OCI-M2 (cell line): ENCODE data around the gene SLC35C1.
"Not testable (repeated sequence)": the region's sequence is repeated elsewhere in the genome, so short reads cannot be mapped to it uniquely, and the experiment has no call there.

Experiments used
- DNase-seq: peaks from one replicate; lab custom pipeline; 2025; ENCODE audit not compliant: unreplicated experiment; lab: John Stamatoyannopoulos, UW

Gene SLC35C1

DNA sequence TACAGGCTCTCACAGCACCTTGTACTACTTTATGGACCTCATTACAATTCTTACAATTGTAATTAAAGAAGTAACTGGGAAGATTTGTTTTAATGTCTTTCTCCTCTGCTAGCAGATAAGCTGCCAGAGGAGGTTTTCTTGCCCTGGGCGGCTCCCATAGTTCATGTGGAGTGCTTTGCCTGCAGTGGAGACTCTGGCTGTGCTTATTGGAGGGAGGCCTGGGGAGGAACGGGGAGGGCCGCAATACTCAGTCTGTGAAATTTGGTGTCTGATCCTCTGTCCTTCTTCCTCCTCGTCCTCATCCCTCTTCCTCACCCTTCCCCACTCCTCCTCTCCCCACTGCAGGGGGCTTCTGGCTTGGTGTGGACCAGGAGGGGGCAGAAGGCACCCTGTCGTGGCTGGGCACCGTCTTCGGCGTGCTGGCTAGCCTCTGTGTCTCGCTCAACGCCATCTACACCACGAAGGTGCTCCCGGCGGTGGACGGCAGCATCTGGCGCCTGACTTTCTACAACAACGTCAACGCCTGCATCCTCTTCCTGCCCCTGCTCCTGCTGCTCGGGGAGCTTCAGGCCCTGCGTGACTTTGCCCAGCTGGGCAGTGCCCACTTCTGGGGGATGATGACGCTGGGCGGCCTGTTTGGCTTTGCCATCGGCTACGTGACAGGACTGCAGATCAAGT is 5.6 kb downstream of the SLC35C1 start:
- no peak for DNase-seq

DNA sequence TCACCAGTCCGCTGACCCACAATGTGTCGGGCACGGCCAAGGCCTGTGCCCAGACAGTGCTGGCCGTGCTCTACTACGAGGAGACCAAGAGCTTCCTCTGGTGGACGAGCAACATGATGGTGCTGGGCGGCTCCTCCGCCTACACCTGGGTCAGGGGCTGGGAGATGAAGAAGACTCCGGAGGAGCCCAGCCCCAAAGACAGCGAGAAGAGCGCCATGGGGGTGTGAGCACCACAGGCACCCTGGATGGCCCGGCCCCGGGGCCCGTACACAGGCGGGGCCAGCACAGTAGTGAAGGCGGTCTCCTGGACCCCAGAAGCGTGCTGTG is 6.1 kb downstream of the SLC35C1 start:
- DNase-seq = no peak

DNA sequence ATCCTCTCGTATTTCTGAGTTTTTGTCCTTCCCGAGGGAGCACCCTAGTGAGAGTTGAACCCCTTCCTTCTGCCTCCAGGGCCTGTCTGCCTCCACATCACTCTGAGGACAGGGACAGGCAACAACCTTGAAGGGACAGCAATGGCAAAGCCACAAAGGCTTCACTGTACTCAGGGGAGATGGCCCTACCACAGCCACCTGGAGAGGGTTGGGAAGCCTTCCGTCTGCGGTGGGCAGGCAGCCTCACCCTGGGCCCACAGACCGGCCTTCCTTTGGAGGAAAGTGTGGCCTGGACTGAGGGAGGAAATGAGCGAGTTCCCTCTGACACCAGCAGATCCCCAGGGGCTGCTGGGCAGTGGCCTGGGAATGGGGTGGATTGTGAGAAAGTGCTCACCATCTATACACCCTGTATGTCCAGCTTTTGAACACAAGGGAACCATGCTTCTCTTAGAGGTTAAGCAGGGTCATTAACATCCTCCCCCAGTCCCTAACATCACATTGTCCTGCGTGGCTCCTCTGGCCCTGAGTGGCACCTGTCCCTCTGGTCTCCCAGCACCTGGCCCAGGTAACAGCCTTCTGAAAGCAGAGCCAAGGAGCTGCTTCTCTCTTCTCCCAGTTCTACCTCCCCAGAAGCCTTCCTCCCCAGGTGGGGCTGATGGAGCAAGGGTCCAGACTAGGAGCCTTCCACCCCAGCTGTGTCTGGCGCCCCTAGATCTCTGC is 6.8 kb downstream of the SLC35C1 start:
- DNase-seq = no peak

DNA sequence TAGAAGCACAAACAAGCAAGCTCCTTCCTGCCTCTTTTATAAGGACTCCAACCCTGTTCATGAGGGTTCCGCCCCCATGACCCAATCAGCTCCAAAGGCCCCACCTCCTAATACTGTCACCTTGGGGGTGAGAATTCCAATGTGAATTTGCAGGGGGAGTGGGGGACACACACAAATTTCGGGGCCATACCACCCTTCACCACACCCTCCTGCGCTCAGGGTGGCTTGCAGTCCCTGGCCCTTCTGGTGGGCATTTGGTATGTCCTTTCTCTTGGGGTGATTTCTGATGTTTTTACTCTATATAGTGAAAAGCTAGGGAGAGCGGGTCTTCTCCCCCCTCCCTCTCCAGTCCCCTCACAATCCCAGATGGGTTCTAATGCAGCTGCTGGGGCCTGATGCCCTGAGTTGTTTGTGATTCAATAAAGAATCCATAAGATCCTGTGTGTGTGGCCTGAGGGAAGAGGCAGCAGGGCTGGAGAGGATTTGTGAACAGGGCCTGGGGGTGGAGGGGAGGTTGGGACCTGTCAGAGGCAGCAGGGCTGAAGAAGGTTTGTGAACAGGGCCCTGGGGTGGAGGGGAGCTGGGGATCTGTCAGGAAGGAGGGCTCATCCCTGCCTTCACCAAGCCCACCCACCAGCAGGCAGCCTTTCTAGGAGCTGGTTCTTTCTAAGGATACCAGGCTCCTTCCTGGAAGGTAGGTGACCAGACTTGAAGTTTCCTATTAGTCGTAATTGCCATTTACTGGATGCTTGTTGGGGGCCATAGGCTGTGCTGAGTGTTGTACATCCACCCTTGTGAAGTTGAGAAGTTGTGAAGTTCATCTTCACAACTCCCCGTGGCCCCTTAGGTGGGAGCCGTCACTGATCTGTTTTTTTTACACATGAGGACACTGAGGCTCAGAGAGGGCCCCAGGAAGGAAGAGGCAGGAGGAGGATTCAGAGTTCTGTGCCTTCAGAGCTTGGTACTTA is 7.9 kb downstream of the SLC35C1 start:
- DNase-seq = no peak

DNA sequence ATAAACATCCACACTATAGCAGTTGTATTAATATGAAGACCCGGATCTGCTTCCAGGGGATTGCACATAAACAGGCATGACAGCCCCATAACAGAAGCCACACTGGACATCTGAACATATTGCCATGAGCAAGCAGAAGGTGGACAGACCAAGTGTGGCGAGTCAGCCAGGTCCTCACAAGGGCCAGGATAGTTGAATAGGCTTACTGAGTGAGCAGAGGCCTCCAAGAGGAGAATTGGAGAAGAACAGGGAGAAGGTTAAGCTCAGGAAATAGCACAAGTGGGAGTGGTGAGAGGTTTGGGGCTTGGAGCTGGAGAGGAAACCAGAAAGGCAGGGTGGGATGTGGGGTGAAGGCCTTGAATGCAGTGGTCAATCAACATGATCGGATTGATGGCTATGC is 10.8 kb downstream of the SLC35C1 start:
- no peak for DNase-seq

DNA sequence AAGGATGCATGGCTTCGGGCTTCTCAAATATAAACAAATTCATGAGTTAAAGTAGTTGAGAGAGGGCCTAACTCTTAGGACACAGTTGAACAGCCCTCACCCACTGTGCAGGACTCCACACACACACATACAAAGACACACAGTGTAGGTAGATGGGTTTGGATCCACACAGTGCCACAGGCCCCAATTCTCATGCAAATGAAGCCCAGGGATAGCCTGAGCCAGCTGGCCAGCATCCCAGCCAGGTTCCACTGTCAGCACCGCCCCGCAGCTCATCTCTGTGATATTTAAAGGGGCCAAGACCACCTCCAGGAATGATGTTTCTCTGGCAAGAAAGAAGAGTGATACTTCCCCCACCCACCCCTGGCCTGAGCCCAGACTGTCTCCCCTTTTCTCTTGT is 11.7 kb downstream of the SLC35C1 start:
- no peak for DNase-seq

DNA sequence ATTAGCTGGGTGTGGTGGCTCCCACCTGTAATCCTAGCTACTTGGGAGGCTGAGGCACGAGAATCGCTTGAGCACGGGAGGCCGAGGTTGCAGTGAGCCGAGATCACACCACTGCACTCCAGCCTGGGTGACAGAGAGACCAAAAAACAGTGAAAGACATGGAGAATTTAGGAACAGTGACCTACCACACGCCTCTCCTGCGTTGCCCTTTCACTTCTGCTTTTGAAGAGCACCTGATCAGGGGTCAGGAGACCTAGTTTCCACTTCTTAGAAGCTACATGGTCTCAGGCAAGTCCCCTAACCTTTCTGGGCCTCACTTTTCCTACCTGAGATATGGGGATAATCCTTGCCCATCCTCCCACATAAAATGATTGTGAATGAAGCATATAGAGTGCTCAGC is 12.2 kb downstream of the SLC35C1 start:
- DNase-seq = no peak

DNA sequence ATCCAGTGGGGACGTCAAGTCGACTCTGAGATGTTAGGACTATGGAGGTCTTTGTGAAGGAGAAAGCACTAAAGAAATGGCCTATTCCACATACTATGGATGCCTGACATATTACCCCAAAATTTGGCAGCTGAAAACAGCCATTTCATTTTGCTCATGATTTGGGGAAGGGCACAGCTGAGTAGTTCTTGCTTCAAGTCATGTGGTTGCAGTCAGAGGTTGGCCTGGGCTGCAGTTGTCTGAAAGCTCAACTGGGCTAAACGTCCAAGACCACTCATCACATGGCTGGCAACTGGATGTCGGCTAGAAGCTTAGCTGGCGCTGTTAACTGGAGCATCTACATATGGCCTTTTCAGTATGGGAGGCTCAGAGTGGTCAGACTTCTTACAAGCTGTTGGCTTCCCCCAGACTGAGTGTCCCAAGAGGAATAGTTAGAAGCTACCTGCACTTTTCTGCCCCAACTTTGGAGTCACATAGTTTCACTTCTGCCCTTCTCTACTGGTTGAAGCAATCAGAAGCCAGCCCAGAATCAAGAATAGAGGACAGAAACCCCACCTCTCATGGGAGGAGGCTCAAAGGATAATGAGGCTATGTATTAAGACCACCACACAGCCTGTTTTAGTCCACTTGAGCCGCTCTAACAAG is 14.1 kb downstream of the SLC35C1 start:
- no peak for DNase-seq

DNA sequence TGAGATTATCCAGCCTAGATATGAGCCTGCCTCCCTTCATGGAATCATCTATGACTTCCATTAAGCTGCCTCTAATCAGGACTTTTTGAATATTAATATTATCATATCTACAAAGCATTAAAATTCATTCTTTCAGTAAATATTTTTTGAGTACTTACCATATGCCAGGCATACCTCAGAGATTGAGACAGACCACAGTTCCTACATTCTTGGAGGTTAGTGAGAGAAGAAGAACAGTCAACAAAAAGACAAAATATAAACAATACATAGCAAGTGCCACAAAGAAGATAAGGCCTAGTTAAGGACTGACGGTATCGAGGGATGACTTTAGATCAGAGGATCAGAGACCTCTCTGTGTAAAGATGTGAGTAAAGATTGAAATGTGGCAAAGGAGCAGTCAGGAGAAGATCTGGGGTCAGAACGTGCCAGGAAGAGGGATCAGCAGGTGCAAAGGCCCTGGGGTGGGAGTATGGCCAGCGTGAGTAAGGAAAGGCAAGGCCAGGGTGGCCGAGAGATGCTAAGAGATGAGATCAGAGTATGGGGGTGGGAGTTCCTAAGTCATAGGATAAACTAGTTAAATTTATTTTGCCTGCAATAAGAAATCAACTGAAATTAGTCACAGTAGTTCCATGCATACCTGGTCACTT is 15.4 kb downstream of the SLC35C1 start:
- DNase-seq = no peak

DNA sequence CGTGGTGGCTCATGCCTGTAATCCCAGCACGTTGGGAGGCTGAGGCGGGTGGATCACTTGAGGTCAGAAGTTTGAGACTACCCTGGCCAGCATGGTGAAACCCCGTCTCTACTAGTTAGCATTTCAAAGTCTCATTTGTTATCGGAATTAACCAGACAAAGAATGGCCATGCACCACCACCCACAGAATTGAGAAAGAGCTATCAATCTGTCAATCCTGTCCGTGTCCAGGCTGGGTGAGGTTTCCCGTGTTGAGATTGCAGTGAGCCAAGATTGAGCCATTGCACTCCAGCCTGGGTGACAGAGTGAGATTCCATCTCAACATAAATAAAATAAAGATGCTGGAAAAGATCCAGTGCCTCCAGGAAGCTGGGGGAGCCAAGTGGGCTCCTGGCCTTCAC is 21.5 kb downstream of the SLC35C1 start:
- DNase-seq = not testable (repeated sequence)

DNA sequence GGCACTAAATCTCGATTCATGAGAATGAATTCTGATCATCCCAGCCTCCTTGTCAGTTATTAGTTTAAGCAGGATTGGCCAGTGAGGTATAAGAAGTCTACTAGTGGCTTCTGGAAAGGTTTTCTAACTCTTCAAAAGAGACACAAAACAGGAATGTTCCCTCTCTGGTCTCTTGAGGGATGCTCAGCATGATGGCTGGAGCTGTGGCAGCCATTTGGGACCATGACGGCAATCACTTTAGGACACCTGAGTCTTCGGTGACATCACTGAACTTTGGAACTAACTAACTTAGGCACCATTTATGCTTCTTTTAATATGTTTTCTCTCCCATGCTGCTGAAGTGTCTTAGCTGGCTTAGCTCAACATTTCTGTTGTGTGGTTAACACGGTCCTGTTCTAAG is 22.2 kb downstream of the SLC35C1 start:
- no peak for DNase-seq

DNA sequence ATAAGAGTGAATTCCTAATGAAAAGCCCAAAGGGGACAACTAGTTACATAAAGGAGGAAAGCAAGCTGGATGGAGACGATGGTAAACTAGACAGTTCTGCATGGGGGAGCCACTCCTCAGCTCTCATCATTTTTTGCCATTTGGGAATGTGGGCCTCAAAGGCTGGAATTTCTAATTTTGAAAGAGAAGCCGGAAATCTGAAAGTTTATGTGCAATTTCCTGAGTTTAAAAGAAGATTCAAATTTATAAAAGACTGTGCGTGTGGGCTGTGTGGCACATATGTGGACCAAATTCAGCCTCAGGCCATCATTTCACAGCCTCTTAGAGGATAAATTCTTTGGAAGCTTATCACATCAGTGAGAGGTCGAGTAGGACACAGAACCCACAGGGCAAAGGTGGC is 24.0 kb downstream of the SLC35C1 start:
- DNase-seq = no peak

DNA sequence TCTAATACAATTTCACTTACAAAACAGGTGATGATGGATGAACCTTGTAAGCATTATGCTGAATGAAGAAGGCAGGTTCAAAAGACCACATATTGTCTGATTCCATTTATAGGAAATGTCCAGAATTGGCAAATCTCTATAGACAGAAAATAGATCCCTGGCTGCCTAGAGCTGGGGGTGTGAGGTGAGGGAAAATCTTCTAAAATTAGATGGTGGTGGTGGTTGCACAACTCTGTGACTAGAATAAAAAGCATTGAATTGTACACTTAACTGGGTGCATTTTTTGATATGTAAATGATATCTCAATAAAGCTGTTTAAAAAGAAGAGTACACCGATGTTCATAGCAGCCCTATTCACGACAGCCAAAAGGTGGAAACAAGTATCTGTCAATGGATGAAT is 25.6 kb downstream of the SLC35C1 start:
- no peak for DNase-seq

DNA sequence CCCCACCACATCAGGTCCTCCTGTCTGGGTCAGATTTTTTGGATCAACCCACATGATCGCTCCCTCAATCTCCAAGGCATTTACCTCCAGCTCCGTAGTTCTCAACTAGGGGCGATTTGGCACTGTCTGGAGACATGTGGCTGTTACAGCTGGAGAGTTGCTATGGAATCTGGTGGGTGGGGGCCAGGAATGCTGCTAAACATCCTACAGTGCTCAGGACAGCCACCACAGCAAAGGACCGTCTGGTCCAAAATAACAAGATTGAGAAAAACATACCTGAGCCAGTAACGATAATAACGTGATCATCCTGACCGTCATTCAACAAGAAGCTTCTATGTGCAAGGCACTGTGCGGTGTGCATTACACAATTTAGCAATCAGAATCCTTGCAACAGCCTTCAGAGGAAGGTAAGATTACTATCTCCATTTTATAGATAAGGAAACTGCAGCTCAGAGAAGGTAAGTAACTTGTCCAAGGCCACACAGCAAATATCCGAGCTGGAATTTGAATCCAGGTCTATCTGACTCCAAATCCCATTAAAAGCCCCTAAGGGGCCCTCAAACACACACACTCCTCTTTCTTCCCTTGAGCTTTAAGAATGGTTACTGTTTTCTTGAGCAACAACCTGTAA is 28.0 kb downstream of the SLC35C1 start:
- no peak for DNase-seq

DNA sequence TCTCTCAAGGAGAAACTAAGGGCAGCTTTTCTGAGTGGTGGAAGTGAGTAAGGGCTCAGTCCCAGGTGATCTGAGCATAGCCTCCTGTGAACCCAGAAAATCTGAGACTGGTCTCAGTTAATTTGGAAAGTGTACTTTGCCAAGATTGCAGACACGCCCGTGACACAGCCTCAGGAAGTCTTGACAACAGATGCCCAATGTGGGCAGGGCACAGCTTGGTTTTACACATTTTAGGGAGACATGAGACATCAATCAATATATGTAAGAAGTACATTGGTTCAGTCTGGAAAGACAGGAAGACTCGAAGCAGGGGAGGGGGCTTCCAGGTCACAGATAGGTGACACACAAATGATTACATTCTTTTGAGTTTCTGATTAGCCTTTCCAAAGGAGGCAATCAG is 28.8 kb downstream of the SLC35C1 start:
- DNase-seq = no peak

DNA sequence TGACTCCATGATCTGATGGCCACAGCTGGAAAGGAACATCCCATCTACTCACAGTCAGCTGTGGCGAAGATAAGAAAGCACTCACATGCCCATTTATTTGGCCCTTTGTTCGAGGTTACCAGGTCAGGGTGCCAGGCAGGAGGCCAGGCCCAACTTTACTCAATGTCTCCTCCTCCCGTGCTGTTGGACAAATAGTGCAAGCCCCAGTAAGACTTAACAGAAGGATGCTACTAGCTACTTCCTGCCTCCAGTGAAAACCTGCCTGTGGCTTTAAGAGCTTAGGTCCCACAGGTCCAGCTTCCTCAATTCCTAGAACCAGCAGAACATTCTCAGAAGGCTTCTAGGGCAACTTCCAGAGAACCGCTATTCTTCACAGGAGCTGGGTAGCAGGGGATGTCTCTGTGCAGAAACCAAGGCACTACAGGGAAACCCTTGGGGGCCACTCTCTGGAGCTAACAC is 29.4 kb downstream of the SLC35C1 start:
- DNase-seq = no peak

DNA sequence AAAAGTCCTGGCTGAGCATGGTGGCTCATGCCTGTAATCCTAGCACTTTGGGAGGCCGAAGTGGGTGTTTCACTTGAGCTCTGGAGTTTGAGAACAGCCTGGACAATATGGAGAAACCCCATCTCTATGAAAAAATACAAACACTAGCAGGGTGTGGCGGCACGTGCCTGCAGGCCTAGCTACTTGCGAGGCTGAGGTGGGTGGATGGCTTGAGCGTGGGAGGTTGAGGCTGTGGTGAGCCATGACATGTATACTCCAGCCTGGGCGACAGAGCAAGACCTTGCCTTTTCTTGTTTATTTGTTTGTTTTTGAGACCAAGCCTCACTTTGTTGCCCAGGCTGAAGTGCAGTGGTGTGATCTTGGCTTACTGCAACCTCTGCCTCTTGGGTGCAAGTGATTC is 34.3 kb downstream of the SLC35C1 start:
- no peak for DNase-seq

DNA sequence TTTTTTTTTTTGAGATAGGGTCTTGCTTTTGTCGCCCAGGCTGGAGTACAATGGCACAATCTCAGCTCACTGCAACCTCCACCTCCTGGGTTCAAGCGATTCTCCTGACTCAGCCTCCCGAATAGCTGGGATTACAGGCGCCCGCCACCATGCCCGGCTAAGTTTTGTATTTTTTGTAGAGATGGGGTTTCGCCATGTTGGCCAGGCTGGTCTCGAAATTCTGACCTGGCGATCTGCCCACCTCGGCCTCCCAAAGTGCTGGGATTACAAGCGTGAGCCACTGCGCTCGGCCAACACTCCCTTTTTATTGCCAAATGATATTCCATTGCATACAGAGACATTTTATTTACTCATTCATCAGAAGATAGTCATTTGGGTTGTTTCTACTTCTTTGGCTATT is 35.3 kb downstream of the SLC35C1 start:
- DNase-seq = not testable (repeated sequence)

DNA sequence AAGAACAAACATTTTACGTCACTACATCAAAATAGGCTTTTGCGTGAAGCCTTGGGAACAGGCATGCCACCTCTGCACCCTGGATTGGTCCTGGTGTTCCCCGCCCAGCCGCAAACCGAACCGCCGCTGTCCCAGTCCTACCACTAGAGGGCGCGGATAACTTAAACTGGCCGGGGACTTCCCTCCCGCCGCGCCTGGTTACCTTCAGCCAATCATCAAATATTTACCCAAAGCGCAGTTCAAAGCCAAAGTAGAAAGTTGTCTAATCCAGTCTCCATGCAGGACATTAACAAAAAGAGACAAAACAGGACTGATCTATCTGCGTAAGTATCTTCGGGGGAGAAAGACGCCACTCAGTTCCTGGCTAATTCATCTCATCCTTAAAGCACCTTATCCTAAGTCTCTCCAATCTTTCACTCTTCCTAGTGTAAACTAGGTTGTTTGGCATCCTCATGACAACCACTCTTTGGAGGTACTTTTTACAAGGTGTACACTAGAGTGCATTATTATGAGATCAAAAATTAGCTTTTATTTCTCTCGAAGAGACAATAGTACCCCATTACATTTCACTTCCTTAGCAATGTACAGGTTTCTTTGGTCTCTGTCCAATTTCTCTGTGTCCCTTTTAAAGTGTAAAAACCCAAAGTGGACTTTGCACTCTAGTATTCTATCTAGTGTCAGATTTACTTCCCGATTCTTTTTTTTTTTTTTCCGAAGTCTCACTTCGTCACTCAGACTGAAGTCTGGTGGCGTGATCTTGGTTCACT is 38.4 kb downstream of the SLC35C1 start:
- peak; percentile 30 for DNase-seq
